K562 (cell line): ENCODE results near the gene WDR64. TPM values are rescaled to one million over a fixed set of nuclear protein-coding genes. Genes with fewer than 3 reads are reported as not detected.

Experiments
- CEBPG ChIP-seq, 3 experiments: fragments of 200-800 bp in 1 of 3; sonication (Bioruptor generic) in 1 of 3; sonication (generic) in 1 of 3; formaldehyde crosslinking in 1 of 3; IDR thresholded peaks in 2 of 3; conservative IDR thresholded peaks in 1 of 3; 2 replicates each; pipeline versions ENCODE4 v1.6.1 to v1.8.0; 2016 to 2022; ENCODE audit warnings: missing compliant biosample characterization in 2 of 3, missing genetic modification characterization in 2 of 3, mild to moderate bottlenecking in 1 of 3, missing genetic modification reagents in 1 of 3
- CHD4 ChIP-seq: fragments of 200-600 bp; sonication (generic); IDR thresholded peaks from 3 replicates; pipeline ENCODE4 v1.6.1; 2012; ENCODE audit warnings: low read depth, mild to moderate bottlenecking, mixed read lengths, low read length, inconsistent platforms; ENCODE audit not compliant: insufficient read depth, insufficient replicate concordance, poor library complexity, severe bottlenecking
- CREB1 ChIP-seq, 2 experiments: sonication (generic) in 1 of 2; formaldehyde crosslinking in 1 of 2; IDR thresholded peaks; 2 replicates each; pipeline versions ENCODE4 v1.6.1 to v1.8.0; 2012 to 2022; ENCODE audit warnings: inconsistent platforms in 1 of 2, mild to moderate bottlenecking in 1 of 2, missing genetic modification reagents in 1 of 2, moderate library complexity in 1 of 2
- CREB3 ChIP-seq: fragments of 450-650 bp; conservative IDR thresholded peaks from 2 replicates; pipeline ENCODE4 v1.6.1; 2016; ENCODE audit warnings: missing genetic modification characterization, low read depth, mild to moderate bottlenecking, missing compliant biosample characterization, moderate library complexity
- IRF9 ChIP-seq: fragments of 450-650 bp; IDR thresholded peaks from 2 replicates; pipeline ENCODE4 v1.6.1; 2016; ENCODE audit warnings: missing biosample characterization, missing genetic modification characterization
- SOX6 ChIP-seq: fragments of 450-650 bp; IDR thresholded peaks from 2 replicates; pipeline ENCODE4 v1.6.1; 2014; ENCODE audit warnings: mild to moderate bottlenecking
- SRF ChIP-seq, 2 experiments: fragments of 250-450, 450-650 bp in 1 of 2; sonication (Bioruptor Pico) in 1 of 2; sonication (generic) in 1 of 2; formaldehyde crosslinking; IDR thresholded peaks; 2 replicates each; pipeline versions ENCODE4 v1.5.0 to v1.5.1; 2020 to 2022; ENCODE audit warnings: mild to moderate bottlenecking in 1 of 2, missing genetic modification reagents in 1 of 2
- polyA plus RNA-seq, 8 experiments: library from polyadenylated mRNA; depleted of rRNA in 4 of 8; stranded (reverse) in 5 of 8; unstranded in 3 of 8; fragments of >200 nt; fragmentation: Nextera tagmentation in 2 of 8; fragmentation: Illumina TruSeq in 1 of 8; extraction: Ambion mirVana in 2 of 8; extraction: Trizol in 1 of 8; gene quantifications; 2 replicates each; pipeline versions ENCODE4 v1.2.1 to v1.2.3, GENCODE V29; 2011 to 2014; ENCODE audit warnings: inconsistent platforms in 1 of 8, missing spikeins in 1 of 8
- total RNA-seq, 7 experiments: library from RNA; depleted of rRNA in 6 of 7; stranded (reverse); fragments of >200 nt in 6 of 7; fragmentation: Illumina TruSeq in 2 of 7; extraction: Trizol in 2 of 7; gene quantifications; 2 replicates each; pipeline versions ENCODE4 v1.2.1 to v1.2.3, GENCODE V29; 2011 to 2021; ENCODE audit warnings: low replicate concordance in 1 of 7
- TF ChIP-seq, protein P1 (sequence below), 2 experiments: fragments of 450-650 bp in 1 of 2; sonication (generic) in 1 of 2; formaldehyde crosslinking in 1 of 2; IDR thresholded peaks in 1 of 2; conservative IDR thresholded peaks in 1 of 2; 2 replicates each; pipeline versions ENCODE4 v1.6.1 to v1.8.1; 2016 to 2023; ENCODE audit warnings: mild to moderate bottlenecking in 2 of 2, moderate library complexity in 2 of 2, inconsistent platforms in 1 of 2, missing genetic modification reagents in 1 of 2

WDR64 gene
- total and polyA plus RNA-seq, 9 of the 15 experiments (the other 6 are each of a cell fraction or from before 2014, with no cell fraction given), result 0.06 to 0.29 (median 0.19) TPM; not detected in 5

GRCh38 chr1:241817331-241817792, 165.3 kb downstream of the WDR64 start (continued):
- TF ChIP-seq IRF9 (tag) (no peak), SRF (CRISPR knock-in tag; IDR thresholded peaks at IDR 0.05) (no peak), CREB1 (IDR thresholded peaks at IDR 0.05) (no peak), CREB1 (CRISPR knock-in tag; IDR thresholded peaks at IDR 0.05) (no peak), CREB3 (tag) (no peak), CEBPG (CRISPR knock-in tag; IDR thresholded peaks at IDR 0.05) (peak; percentile 47; the same call in 1 of the 2 replicates), CEBPG (tag; conservative IDR thresholded peaks at IDR 0.05 in 1 of 2, IDR thresholded peaks at IDR 0.05 in 1 of 2) (0 out of 4 replicates have a peak, but pooled peaks have one; percentile 14 to 15), SOX6 (no peak), CHD4 (no peak)
- TF ChIP-seq, protein P1, sequence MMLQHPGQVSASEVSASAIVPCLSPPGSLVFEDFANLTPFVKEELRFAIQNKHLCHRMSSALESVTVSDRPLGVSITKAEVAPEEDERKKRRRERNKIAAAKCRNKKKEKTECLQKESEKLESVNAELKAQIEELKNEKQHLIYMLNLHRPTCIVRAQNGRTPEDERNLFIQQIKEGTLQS (IDR thresholded peaks at IDR 0.05), result 0 out of 2 replicates have a peak, but pooled peaks have one; percentile 7
- TF ChIP-seq, protein P1 (CRISPR knock-in tag; conservative IDR thresholded peaks at IDR 0.05), result no peak
